HG02870 (cell line): ENCODE measurements around the gene CTNNA2.

Experiments
- ATAC-seq: cut with Tn5 transposase; IDR thresholded peaks from one replicate; pipeline ENCODE4 v1.9.1; 2021; ENCODE audit warnings: mild to moderate bottlenecking, moderate library complexity; ENCODE audit not compliant: unreplicated experiment

The CTNNA2 gene

DNA sequence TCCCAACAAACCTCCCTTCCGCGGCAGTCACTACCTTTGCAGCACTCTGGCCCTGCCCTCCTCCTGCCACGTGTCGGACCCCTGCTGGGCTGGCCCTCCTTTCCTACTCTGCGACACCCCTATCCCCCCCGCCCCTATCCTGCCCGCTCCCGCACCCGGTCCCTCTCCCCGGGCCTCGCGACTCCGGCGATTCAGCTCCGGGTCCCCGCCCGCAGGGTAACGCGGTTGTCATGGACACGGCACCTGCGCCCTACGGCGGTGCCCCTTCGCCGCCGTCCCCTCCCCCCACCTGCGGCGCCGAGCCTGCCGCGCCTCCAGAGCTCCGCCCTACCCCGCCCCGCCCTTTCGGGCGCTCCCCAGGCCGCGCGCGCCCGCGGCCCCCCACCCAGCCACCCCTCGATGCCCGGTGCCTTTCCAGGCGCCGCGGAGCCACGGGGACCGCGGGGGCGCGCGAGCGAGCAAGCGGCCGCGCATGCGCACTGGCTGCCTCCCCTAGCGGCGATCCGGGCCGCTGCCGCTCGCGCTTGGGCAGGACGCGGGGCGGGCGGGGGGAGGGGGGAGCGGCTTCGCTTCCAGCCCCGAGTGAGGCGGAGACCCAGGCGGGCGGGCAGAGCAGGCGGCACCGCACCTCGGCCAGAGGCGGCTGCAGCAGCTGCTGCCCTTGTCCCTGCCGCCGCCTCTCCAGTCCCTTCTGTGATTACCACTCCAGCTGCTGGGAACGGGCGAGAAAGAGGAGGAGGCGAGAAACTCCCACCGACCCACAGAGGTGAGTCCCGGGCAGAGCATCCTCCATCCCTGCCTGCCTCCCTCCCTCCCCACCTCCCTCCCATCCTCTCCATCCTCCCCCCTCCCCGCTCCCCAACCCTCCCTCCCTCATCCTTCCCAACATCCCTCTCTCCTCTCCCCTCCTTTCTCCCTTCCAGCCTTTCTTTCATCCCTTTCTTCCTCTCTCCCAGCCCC, at the start of gene CTNNA2:
Gene CTNNA2 (plus strand): TSS at position 610 of the 960 bp plus-strand sequence.
- ATAC-seq = peak; percentile 72

DNA sequence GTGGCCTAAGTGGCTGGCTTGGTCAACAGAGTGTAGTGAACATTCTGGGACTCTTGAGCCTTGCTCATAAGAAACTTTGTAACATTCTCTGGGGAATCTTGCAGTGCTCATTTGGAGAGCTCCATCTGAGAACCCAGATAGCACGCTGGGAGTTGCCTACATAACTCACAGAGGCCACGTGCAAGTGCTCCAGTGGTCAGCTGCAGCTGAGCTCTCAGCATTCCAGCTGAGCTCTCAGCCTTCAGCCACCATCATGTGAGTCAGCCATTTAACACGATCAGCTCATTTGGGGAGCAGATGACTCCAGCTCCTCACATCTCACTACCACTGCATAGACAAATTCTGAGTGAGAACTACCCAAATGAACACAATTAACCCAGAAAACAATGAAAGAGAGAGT, 25.5 kb upstream of the CTNNA2 start:
- ATAC-seq = no peak

DNA sequence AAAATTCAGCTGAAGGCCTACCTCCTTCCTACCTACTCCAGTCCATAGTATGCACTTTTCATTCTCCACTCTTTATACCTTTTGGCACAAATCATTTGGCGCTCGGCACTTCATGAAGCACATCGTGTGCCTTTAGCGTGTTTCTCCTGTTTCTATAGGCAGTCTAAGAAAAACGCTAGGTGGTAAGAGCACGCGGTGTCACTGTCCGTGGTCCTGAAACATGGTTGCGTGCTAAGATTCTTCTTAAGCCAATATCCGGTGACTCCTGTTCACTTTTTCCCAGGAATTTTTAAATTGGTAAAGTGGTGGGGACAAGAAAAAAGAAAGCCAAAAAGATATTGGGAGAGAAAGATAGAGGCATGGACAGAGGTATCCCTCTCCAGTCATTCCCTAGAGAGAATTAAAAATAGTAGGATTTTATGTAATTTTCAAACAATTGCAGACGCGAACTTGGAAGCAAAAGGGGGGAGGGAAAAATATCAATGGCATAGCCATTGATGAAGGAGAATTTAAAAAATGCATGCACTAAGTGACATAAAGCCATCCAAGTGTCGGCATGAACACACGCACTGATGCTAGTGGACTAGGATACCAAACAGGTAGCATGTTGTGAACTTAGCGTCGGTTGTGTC, 1.4 kb upstream of the CTNNA2 start:
- ATAC-seq = no peak

DNA sequence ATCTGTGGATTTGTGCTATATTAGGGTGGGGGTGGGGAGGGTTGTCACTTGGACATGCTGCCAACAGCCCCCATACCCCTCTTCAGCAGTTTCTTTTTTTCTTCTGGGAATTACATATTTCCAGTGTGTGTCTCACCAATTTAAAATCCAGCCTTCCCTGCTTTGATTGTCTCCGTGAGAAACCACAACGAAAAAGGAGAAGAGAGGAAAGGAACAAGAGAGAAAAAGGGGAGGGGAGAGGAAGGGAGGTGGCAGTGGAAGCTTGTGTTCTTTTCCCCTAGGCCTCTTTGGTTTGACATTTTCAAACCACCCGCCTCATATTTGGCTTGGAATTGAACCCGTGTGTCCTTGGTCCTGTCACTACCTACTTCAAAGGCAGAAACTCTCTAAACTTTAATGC, 860 bp downstream of the CTNNA2 start:
- no peak for ATAC-seq

DNA sequence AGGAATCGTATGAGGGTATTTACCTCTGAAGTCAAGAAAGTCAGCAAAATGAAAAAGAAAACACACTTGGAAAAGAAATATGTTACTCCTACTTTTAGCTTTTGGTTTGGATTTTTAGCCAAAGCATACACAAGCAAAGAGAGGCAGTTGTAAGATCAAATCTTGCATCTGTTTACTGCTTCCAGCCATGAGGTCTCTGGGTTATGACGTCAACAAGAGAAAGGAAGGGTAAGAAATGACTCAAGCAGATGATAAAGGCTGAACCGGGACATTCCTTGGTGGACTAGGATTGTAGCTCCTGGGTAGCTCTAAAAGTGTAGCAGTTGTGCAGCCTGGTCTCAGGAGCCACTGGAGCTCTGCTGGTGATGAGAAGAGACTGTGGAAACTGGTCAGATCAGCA, 16.8 kb downstream of the CTNNA2 start:
- ATAC-seq = no peak

DNA sequence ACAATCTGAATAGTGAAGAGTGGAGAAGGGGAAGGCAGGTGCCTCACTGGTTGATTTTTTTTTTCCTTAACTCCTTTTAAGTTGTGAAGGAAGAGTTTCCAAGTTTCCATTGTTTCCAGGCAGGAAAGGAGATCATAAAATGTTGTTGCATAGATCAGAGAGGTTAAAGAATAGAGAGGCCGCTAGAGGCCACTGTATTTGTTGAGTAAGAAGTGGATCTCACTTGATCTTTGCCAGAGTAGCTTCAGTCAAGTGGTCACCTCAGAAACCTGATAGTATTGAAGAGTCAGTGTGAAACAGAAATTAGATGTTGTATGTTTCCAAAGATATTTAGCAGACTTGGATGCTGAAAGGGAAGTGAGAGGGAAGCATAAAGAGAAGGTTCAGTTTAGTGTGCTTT, 17.6 kb downstream of the CTNNA2 start:
- no peak for ATAC-seq

DNA sequence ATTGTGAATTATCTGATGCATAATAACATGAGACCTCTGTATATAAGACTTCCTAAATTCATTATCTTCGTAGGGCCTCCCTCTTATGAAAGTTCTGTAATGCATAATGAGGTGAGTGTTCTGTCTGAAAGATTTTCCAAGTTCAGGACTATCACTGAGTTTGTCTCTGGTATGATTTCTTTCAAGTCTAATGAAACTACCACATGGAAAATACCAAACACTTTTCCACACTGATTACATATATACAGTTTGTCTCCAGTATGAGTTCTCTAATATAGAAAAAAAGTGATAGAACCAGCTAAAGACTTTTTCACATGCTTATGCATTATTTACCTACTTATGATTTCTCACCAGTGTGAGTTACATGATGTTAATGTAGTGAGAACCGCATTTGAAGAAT, 34.7 kb downstream of the CTNNA2 start:
- no peak for ATAC-seq

DNA sequence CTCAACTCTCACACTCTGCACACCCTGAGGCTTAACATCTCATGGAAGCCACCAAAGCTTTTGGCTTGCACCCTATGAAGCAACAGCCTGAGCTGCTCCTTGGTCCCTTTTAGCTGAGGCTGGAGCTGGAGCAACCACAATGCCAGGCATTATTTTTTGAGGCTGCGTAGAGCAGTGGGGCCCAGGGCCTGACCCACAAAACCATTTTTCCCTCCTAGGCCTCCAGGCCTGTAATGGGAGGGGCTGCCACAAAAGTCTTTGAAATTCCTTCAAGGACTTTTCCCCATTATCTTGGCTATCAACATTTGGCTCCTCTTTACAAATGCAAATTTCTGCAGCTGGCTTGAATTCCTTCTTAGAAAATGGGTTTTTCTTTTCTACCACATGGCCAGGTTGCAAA, 39.8 kb downstream of the CTNNA2 start:
- no peak for ATAC-seq

DNA sequence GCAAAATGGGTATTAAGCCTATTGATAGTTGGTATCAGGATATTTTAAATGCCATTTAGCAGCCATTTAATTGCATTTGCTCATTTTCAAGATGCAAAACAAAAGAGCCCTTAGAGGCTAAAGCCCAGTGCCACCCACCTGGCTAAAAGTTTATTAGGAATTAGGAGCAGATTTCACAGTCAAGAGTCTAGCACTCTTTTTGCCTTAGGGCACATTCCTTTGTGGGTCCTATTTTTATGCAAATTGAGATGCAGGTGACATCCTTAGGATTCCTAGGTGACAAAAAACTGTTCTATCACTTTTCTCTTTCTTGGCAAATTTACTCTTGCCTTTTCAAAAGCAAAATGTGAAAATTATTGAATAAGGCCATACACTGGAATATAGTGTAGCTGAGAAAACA, 42.0 kb downstream of the CTNNA2 start:
- ATAC-seq = no peak

DNA sequence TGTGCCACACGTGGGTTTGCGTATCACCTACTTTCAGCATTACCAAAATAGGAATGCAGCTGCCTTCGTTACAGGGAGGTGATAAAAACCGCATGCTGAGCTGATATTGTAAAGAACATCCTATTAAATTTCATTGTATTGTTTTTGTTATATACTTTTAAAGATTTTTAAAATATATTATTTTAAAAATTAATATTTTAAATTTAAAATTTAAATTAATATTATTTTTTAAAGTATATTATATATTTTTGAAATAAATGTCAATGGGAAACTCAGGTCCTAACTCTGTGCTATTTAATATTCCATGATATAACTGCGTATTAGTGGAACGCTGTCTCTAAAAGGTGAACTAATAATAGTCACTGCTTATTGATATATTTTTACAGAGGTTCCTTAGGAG, 51.2 kb downstream of the CTNNA2 start:
- ATAC-seq = no peak

DNA sequence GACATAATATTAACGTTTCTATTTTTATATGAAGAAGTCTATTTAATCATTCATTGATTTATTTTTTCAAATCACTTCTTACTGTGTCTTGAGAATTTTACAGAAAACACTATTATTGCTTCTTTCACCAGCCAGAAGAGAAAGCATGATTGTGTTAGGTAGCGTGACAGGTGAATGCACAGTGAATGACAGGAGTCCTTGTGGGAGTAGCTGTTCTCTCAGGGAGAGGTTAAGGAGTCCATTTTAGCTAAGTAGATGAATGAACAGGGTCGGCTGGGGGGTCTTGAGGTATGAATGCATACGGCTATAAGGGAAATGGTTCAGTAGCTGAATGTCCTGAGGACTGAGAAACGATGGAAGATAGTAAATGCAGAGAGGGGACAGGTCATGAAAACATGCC, 56.2 kb downstream of the CTNNA2 start:
- ATAC-seq = no peak

DNA sequence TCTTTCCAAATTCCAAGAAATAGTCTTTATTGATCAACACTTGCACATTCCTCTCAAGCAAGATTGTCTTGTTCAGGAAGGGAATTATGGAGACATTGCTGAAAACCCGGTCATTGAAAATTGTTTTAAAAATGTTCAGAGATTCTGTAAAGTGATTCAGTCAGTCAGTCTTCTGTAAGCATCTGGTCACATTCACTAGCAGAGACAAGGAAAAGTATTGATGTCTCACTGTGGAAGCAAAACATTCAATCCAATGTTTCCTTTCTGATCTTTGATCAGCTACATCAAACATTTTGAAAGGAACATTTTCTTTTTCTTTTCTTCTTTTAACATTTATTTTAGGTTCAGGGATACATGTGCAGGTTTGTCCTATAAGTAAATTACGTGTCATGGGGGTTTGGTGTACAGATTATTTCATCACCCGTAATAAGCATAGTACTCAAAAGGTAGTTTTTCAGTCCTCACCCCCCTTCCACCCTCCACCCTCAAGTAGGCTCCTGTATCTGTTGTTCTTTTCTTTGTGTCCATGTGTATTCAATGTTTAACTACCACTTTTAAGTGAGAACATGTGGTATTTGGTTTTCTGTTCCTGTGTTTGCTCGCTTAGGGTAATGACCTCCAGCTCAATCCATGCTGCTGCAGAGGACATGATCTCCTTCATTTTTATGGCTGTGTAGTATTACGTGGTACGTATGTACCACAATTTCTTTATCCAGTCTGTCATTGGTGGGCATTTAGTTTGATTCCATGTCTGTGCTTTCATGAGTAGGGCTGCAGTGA, 61.2 kb downstream of the CTNNA2 start:
- no peak for ATAC-seq

DNA sequence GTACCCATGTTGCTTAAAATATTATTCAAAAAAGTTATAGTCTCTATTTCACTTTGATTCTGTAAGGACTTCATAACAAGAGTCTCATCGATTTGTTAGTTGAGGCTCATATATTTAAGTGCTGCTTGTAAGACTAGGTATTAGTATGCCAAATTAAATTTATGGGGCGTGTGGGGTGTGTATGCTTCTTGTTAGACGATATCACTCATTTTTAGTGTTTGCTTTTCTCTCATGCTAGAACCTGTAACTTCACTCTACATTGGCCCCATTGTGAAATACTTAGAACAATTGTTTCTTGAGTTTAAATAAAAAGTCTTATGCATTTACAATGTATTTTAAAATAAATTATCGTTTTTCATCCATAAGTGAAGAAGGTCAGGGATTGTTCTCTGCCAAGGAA, 63.6 kb downstream of the CTNNA2 start:
- ATAC-seq = no peak

DNA sequence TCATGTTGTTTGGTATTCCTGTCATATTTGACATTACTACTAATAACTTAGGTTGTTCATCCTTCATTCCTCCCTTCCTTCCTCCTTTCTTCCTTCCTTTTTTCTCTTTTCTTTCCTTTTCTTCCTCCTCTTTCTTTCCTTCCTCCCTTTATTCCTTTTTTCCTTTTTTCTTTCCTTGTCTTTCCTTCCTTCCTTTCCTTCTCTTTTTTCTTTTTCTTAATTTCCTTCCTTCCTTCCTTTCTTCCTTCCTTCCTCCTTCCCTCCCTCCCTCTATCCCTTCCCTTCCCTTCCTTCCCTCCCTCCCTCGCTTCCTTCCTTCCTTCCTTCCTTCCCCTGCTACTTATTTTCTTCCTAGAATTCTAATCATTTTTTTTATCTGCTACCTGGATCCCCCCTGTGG, 66.1 kb downstream of the CTNNA2 start:
- ATAC-seq = no peak

DNA sequence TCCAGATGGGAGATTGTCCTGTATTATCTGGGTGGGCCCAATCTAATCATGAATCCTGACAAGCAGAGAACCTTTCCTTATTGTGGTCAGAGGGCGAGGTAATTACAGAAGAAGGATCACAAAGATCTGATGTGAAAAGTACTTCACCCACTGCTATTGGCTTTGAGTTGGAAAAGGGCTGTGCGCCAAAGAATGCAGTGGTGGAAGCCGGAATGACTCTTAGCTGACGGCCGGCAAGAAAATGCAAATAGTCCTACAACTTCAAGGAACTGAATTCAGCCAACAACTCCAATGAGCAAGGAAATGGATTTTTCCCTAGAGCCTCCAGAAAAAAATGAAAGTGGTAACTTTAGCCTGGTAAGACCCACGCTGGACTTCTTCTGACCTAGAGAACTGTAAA, 67.3 kb downstream of the CTNNA2 start:
- ATAC-seq = no peak

DNA sequence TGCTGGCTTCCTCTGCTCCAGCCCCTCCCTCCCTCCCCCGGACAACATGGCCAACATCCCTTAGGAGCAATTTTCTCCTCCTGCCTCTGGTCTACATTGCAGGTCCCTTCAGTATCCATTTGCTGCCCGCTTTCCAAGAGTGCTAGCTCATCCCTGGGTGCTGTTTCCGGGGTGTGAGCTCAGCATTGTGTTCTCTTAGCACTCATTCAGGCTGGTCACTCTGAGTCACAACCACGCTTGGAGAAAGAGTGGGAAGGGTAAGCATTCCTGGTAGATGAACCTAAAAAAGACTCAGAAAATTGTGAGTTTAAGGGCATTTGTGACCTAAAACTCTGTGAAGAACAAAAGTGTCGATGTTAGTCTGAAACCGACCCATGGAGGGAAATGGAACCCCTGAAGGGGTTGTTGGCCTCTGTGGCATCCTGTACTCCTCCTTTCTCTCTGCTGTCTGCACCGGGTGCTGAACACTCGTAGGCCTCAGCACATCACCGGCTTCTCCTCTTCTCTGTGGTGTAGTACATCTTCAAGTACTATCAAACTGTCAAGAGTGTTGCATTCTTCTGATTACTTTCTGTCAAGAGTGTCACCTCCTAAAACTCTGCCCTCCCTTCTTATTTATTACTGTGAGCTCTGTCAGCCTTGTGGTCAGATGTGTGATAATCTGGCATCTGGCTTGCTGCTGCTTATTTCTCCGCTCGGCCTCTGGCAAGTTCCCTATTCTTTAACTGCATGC, 73.0 kb downstream of the CTNNA2 start:
- ATAC-seq = no peak

DNA sequence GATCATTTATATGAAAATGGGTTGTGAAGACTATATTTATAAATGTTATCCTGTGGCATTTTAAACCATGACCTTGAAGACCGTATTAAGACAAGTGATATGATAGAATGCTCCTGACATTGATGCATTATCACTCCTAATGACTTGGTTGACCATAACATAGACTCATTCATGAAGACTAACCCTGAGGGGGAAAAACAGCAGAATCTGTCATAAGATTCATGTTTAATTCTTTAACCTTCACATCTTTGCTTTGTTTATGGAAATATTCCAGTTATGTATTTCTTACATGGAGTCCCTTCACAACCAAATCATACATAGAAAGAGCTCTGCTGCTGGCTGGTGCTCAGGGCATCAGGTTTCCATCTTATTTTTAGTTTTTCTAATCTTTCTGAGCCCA, 78.4 kb downstream of the CTNNA2 start:
- no peak for ATAC-seq

DNA sequence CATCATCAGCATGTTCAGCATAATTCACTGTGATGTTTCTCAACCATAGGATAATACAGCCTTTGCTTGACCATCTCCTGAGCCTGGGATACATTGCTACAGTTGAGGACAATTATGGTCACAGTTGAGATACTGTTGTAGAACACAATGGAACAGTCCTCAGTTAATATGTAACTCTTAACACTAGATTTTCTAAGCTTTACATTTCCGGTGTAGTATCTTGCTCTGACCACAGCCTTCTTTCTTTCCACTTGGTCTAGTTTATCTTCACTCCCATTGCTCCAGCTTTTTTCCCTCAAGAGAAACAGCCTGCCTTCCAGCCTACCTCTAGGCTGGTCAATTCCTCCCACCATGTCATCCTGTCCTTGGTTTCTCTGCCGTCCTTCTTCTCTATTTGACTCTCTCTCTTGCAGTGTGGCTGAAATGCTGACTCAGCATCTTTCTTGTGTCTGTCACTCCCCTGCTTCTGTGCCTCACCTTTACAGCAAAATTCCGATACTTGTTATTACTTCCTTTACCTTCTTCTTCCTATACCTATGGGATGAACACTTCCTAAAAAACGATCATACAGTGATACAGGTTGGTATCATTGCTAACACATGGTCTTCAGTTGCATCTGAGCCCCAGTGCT, 80.5 kb downstream of the CTNNA2 start:
- ATAC-seq = no peak

DNA sequence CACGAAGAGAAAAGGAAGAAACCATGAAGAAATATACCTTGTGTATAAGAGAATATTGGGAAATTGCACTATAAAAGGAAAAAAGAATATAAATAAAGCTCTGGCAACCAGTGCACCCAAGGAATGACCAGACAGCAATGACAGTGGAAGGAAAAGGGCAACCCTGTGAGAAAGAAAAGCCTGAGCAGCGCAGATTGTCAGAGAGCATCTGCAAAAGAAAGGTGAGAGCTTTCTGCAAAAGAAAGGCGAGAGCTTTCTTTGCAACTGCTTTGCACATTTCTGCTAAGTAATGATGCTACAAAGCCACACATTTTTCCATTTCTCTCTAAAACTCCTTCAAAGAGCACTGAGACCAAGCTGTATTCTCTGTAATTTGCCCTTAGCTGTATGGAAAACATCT, 83.6 kb downstream of the CTNNA2 start:
- no peak for ATAC-seq

DNA sequence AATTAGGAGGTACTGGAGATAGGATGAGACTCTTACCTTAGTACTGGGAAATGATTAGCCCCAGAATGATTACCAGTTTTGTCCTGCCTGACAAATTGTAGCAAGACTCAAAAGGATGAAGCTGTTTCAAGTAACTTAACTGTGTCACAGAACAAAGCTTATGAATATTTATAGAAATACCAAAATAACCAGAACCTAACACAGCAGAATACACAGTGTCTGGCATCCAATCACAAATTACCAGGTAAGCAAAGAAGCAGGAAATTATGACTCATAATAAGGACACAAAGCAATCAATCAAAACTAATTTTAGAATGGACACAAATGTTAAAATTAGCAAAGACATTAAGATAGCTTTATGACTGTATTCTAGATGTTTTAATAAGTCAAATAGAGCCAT, 91.9 kb downstream of the CTNNA2 start:
- no peak for ATAC-seq
